ENCODE results near the gene NLGN4X. TPM values are rescaled to one million over a fixed set of nuclear protein-coding genes. Genes with fewer than 3 reads are reported as not detected.

Gene NLGN4X
- total and polyA plus RNA-seq, 2 donors (not counting 3 experiments of a cell fraction or from before 2014, with no cell fraction given), result 0.03 TPM; not detected in 1

DNA sequence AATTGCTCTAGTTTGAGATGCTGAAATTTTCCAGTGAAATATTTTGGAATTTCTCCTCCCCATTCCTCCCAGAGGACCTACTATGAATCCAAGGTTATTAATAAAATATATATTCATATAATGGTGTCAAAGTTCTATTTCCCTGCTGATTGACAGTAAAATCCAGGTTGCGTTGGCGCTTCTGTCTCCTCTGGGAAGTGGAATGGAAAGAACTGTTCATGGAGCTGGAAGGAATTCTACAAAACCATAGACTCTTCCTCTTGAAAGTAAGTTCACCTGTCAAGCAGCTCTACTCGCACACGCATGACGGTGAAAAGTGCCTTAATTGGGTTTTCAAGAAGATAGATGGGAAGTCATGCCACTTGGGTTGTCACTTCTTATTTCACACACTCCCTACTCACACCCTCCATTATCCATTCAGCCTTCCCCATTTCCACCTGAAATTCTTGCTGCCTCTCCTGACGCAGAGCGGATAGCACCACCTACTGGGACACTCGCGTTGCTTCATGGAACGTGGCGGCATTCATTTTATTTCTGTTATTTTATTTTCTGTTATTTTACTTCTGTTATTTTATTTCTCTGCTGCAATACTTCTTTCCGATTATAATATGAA, 351.6 kb downstream of the NLGN4X start:
- FAIRE-seq, result no peak
- Histone ChIP-seq H3K9me1 (replicated peaks; ENCODE audit: control insufficient read depth, extremely low read depth, insufficient read depth, low read length) (no peaks in the 10 kb centered on the region), H3K9ac (replicated peaks; ENCODE audit: extremely low read depth, insufficient read depth, low read length) (no peak overlapping the region), H3K27ac (ENCODE audit: insufficient read depth, low read depth, low read length) (no peak overlapping the region), H2AFZ (ENCODE audit: low read depth, low read length) (no peak overlapping the region), H3K4me3 (replicated peaks in 1 of 3; ENCODE audit: insufficient read depth in 1 of 3, low read depth in 1 of 3, low read length in 3 of 3) (no peak overlapping the region), H3K9me3 (replicated peaks; ENCODE audit: control insufficient read depth, insufficient read depth, low read length) (no peaks in the 10 kb centered on the region), H3K79me2 (ENCODE audit: control insufficient read depth, insufficient read depth, low read length) (no peaks in the 10 kb centered on the region), H3K4me2 (ENCODE audit: insufficient read depth, low read length) (no peak overlapping the region), H3K27me3 (ENCODE audit: control insufficient read depth in 2 of 2, insufficient read depth in 2 of 2, low read length in 2 of 2) (no peaks in the 10 kb centered on the region), H3K4me1 (ENCODE audit: control insufficient read depth, extremely low read depth, insufficient read depth, low read length) (no peaks in the 10 kb centered on the region), H4K20me1 (replicated peaks; ENCODE audit: control insufficient read depth, extremely low read depth, insufficient read depth, low read length) (no peaks in the 10 kb centered on the region), H3K36me3 (ENCODE audit: control insufficient read depth in 2 of 2, extremely low read depth in 1 of 2, insufficient read depth in 2 of 2, low read length in 2 of 2) (no peaks in the 10 kb centered on the region)
- no peak for DNase-seq (ENCODE audit: low read depth, low spot score)
- no TSS peak for BruUV-seq (replicated peaks)
- intact Hi-C loops (cut with micrococcal nuclease), result no loop called here
- TF ChIP-seq, protein P1, sequence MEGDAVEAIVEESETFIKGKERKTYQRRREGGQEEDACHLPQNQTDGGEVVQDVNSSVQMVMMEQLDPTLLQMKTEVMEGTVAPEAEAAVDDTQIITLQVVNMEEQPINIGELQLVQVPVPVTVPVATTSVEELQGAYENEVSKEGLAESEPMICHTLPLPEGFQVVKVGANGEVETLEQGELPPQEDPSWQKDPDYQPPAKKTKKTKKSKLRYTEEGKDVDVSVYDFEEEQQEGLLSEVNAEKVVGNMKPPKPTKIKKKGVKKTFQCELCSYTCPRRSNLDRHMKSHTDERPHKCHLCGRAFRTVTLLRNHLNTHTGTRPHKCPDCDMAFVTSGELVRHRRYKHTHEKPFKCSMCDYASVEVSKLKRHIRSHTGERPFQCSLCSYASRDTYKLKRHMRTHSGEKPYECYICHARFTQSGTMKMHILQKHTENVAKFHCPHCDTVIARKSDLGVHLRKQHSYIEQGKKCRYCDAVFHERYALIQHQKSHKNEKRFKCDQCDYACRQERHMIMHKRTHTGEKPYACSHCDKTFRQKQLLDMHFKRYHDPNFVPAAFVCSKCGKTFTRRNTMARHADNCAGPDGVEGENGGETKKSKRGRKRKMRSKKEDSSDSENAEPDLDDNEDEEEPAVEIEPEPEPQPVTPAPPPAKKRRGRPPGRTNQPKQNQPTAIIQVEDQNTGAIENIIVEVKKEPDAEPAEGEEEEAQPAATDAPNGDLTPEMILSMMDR (IDR thresholded peaks at IDR 0.05; ENCODE audit: extremely low read depth in 1 of 2, insufficient read depth in 1 of 2, low read depth in 1 of 2, low read length in 2 of 2), result no peak
- TF ChIP-seq GATA2 (IDR thresholded peaks at IDR 0.05; ENCODE audit: insufficient read depth, insufficient read length, low read depth, low read length), result no peak
- TF ChIP-seq, protein P2, sequence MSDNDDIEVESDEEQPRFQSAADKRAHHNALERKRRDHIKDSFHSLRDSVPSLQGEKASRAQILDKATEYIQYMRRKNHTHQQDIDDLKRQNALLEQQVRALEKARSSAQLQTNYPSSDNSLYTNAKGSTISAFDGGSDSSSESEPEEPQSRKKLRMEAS (IDR thresholded peaks at IDR 0.05; ENCODE audit: insufficient read depth, insufficient read length), result no peak
- no peak for TF ChIP-seq MYC (IDR thresholded peaks at IDR 0.05; ENCODE audit: low read depth, low read length)
- no peak for TF ChIP-seq FOS (IDR thresholded peaks at IDR 0.05; ENCODE audit: borderline replicate concordance, insufficient read depth, low read length)
- TF ChIP-seq POLR2A (IDR thresholded peaks at IDR 0.05; ENCODE audit: low read depth, low read length), result no peak
- no peak for TF ChIP-seq JUN (IDR thresholded peaks at IDR 0.05; ENCODE audit: borderline replicate concordance, insufficient read depth, insufficient read length, low read depth)
- TF ChIP-seq EZH2 (IDR thresholded peaks at IDR 0.05; ENCODE audit: borderline replicate concordance, low read depth, low read length, severe bottlenecking), result no peak
- TF ChIP-seq POLR2AphosphoS5 (IDR thresholded peaks at IDR 0.05; ENCODE audit: insufficient read depth, low read depth, low read length), result no peak
- dilution Hi-C loops (cut with MboI; ENCODE audit: extremely low pct_ligation_motif_present, low sequenced_read_pairs), result no loop called here
- ChIA-PET CTCF (no interaction called here), POLR2A (no interaction called here)

All from endothelial cell of umbilical vein (primary cell).